IMR-90 (cell line): ENCODE measurements around the gene RNF19B. TPM values are rescaled to one million over a fixed set of nuclear protein-coding genes. Genes with fewer than 3 reads are reported as not detected.

Experiments used
- ATAC-seq: fragments of 200-7000 bp; cut with Tn5 transposase; 2 replicates; pipeline ENCODE4 v1.9.1; 2020; ENCODE audit warnings: low read depth, mild to moderate bottlenecking, moderate library complexity
- BruUV-seq: library from RNA; stranded (reverse); fragments of 400-500 nt; replicated peaks from 2 replicates; lab custom pipeline; 2021; lab: Mats Ljungman, UMichigan
- CTCF ChIA-PET: fragments of 300-600 bp; formaldehyde crosslinking; extraction: SDS; loops from one replicate; lab custom pipeline; 2021; ENCODE audit warnings: antibody characterized with exemption; lab: Yijun Ruan, JAX
- POLR2A ChIA-PET: fragments of 300-600 bp; sonication (Branson Sonifier 250); formaldehyde crosslinking; loops from one replicate; lab custom pipeline; 2022; ENCODE audit warnings: antibody characterized with exemption; ENCODE audit not compliant: unreplicated experiment; lab: Charles Lee
- DNase-seq: peaks from one replicate; pipeline ENCODE4 v3.0.0; 2013
- H2AFZ ChIP-seq: replicated peaks from 2 replicates; pipeline ENCODE3; 2013; ENCODE audit warnings: low read length, mild to moderate bottlenecking; ENCODE audit not compliant: poor library complexity
- H2AK5ac ChIP-seq: 2 replicates; pipeline ENCODE4 v1.6.1; 2013; ENCODE audit warnings: low read depth, low read length, inconsistent platforms
- H2AK9ac ChIP-seq: replicated peaks from 2 replicates; pipeline ENCODE3; 2013; ENCODE audit warnings: mild to moderate bottlenecking, low read depth, low read length, moderate library complexity; ENCODE audit not compliant: poor library complexity
- H2BK120ac ChIP-seq: 2 replicates; pipeline ENCODE4 v1.6.1; 2013; ENCODE audit warnings: low read depth, low read length, inconsistent platforms
- H2BK15ac ChIP-seq: 3 replicates; pipeline ENCODE4 v1.6.1; 2013; ENCODE audit warnings: low read depth, low read length, inconsistent platforms
- H2BK20ac ChIP-seq: 2 replicates; pipeline ENCODE4 v1.6.1; 2013; ENCODE audit warnings: low read depth, mild to moderate bottlenecking, inconsistent platforms, low read length, moderate library complexity
- H2BK5ac ChIP-seq: 2 replicates; pipeline ENCODE4 v1.6.1; 2013; ENCODE audit warnings: mild to moderate bottlenecking, low read depth, low read length, inconsistent platforms; ENCODE audit not compliant: poor library complexity, severe bottlenecking
- H3K14ac ChIP-seq: replicated peaks from 2 replicates; pipeline ENCODE4 v1.6.1; 2013; ENCODE audit warnings: low read depth, low read length, inconsistent platforms
- H3K18ac ChIP-seq: 2 replicates; pipeline ENCODE4 v1.6.1; 2013; ENCODE audit warnings: low read depth, low read length, control low read depth
- H3K23ac ChIP-seq: 2 replicates; pipeline ENCODE4 v1.6.1; 2013; ENCODE audit warnings: low read depth, low read length, inconsistent platforms
- H3K27ac ChIP-seq: 2 replicates; pipeline ENCODE4 v1.5.1; 2013; ENCODE audit warnings: mild to moderate bottlenecking, control low read depth, low read length; ENCODE audit not compliant: insufficient read depth
- H3K27me3 ChIP-seq: 2 replicates; pipeline ENCODE4 v1.6.1; 2013; ENCODE audit warnings: low read length; ENCODE audit not compliant: control insufficient read depth, insufficient read depth
- H3K36me3 ChIP-seq: 2 replicates; pipeline ENCODE4 v1.6.1; 2013; ENCODE audit warnings: low read length, mixed read lengths; ENCODE audit not compliant: control insufficient read depth, insufficient read depth
- H3K4ac ChIP-seq: 2 replicates; pipeline ENCODE4 v1.6.1; 2013; ENCODE audit warnings: low read depth, low read length, inconsistent platforms
- H3K4me1 ChIP-seq: 2 replicates; pipeline ENCODE4 v1.6.1; 2013; ENCODE audit warnings: low read length, mixed read lengths; ENCODE audit not compliant: control insufficient read depth, insufficient read depth
- H3K4me2 ChIP-seq: 2 replicates; pipeline ENCODE4 v1.6.1; 2013; ENCODE audit warnings: low read depth, mild to moderate bottlenecking, control low read depth, low read length, moderate library complexity
- H3K4me3 ChIP-seq: 2 replicates; pipeline ENCODE4 v1.5.1; 2013; ENCODE audit warnings: low read depth, mild to moderate bottlenecking, control low read depth, low read length, moderate library complexity; ENCODE audit not compliant: insufficient read depth
- H3K56ac ChIP-seq: 2 replicates; pipeline ENCODE4 v1.6.1; 2013; ENCODE audit warnings: low read length, inconsistent platforms; ENCODE audit not compliant: insufficient read depth; ENCODE audit errors: extremely low read depth
- H3K79me1 ChIP-seq, 2 experiments: 2 replicates each; pipeline ENCODE4 v1.6.1; 2013; ENCODE audit warnings: low read length in 2 of 2, inconsistent platforms in 1 of 2, low read depth in 1 of 2
- H3K9ac ChIP-seq: 2 replicates; pipeline ENCODE4 v1.6.1; 2013; ENCODE audit warnings: low read depth, low read length, control low read depth
- H3K9me1 ChIP-seq: 2 replicates; pipeline ENCODE4 v1.6.1; 2013; ENCODE audit warnings: low read length, inconsistent platforms; ENCODE audit not compliant: insufficient read depth
- H3K9me3 ChIP-seq: 2 replicates; pipeline ENCODE4 v1.6.1; 2013; ENCODE audit warnings: low read length; ENCODE audit not compliant: control insufficient read depth, insufficient read depth
- H4K20me1 ChIP-seq: 2 replicates; pipeline ENCODE4 v1.6.1; 2013; ENCODE audit warnings: low read length, inconsistent platforms; ENCODE audit not compliant: insufficient read depth
- H4K5ac ChIP-seq: 2 replicates; pipeline ENCODE4 v1.6.1; 2013; ENCODE audit warnings: mild to moderate bottlenecking, low read depth, low read length, control low read depth
- H4K8ac ChIP-seq, 2 experiments: 2 replicates each; pipeline ENCODE4 v1.6.1; 2013; ENCODE audit warnings: low read depth in 2 of 2, low read length in 2 of 2, control low read depth in 1 of 2, inconsistent platforms in 1 of 2
- H4K91ac ChIP-seq: 2 replicates; pipeline ENCODE4 v1.6.1; 2013; ENCODE audit warnings: low read depth, low read length, inconsistent platforms; ENCODE audit not compliant: insufficient read depth
- CEBPB ChIP-seq: IDR thresholded peaks from 2 replicates; pipeline ENCODE4 v1.6.1; 2012; ENCODE audit warnings: low read depth, low read length, improper control_type of control experiment
- CHD1 ChIP-seq: IDR thresholded peaks from 2 replicates; pipeline ENCODE4 v1.6.1; 2012; ENCODE audit warnings: low read depth, low read length, improper control_type of control experiment
- FOS ChIP-seq: fragments of 150-350 bp; IDR thresholded peaks from 2 replicates; pipeline ENCODE4 v1.6.1; 2016; ENCODE audit warnings: low read depth, low read length
- MXI1 ChIP-seq: IDR thresholded peaks from 2 replicates; pipeline ENCODE4 v1.6.1; 2012; ENCODE audit warnings: low read depth, mild to moderate bottlenecking, low read length, moderate library complexity, borderline replicate concordance
- RAD21 ChIP-seq: IDR thresholded peaks from 2 replicates; pipeline ENCODE4 v1.6.1; 2012; ENCODE audit warnings: low read length, improper control_type of control experiment
- SMC3 ChIP-seq: fragments of 150-350 bp; IDR thresholded peaks from 2 replicates; pipeline ENCODE4 v1.6.1; 2016; ENCODE audit warnings: low read depth, mild to moderate bottlenecking, antibody characterized with exemption, low read length, moderate library complexity
- WGBS, 2 experiments: methylation state at CpG; one replicate each; pipeline versions ENCODE4 v1.1.5 to v1.1.7; 2013; ENCODE audit warnings: missing lambda C conversion rate in 2 of 2; ENCODE audit not compliant: insufficient read length in 1 of 2; ENCODE audit errors: extremely low coverage in 2 of 2; 5-methylcytosine and 5-hydroxymethylcytosine counted together
- dilution Hi-C: fragments of 300-500 bp; cut with HindIII; formaldehyde crosslinking; loops from one replicate; pipeline ENCODE4 v1.14.3; 2018; ENCODE audit warnings: low sequenced_read_pairs; ENCODE audit not compliant: unreplicated experiment
- in situ Hi-C: fragments of 300-500 bp; cut with MboI; formaldehyde crosslinking; loops from 3 replicates; pipeline ENCODE4 v1.14.3; 2019; ENCODE audit warnings: low sequenced_read_pairs, inconsistent platforms, mixed read lengths
- intact Hi-C: fragments of 100-400 bp; cut with micrococcal nuclease; formaldehyde crosslinking; loops from 2 replicates; pipeline ENCODE4 v1.10.0; 2022
- polyA plus RNA-seq, 3 experiments: library from polyadenylated mRNA; depleted of rRNA; stranded (reverse); fragments of >200 nt; gene quantifications; 2 replicates each; pipeline ENCODE4 v1.2.3, GENCODE V29; 2012; ENCODE audit warnings: low replicate concordance in 1 of 3
- total RNA-seq: library from RNA; depleted of rRNA; stranded (reverse); fragments of >200 nt; gene quantifications from 2 replicates; pipeline ENCODE4 v1.2.3, GENCODE V29; 2012
- TF ChIP-seq, protein P1 (sequence below): fragments of 150-350 bp; IDR thresholded peaks from 2 replicates; pipeline ENCODE4 v1.6.1; 2017; ENCODE audit warnings: mild to moderate bottlenecking, antibody characterized with exemption, low read length, low read depth
- TF ChIP-seq, protein P2 (sequence below): fragments of 150-350 bp; IDR thresholded peaks from 2 replicates; pipeline ENCODE4 v1.6.1; 2016; ENCODE audit warnings: low read depth, mild to moderate bottlenecking, low read length, moderate library complexity, borderline replicate concordance

Gene RNF19B
- total and polyA plus RNA-seq, 2 of the 4 experiments (the other 2 are of a cell fraction): 10.0 to 11.6 TPM

DNA sequence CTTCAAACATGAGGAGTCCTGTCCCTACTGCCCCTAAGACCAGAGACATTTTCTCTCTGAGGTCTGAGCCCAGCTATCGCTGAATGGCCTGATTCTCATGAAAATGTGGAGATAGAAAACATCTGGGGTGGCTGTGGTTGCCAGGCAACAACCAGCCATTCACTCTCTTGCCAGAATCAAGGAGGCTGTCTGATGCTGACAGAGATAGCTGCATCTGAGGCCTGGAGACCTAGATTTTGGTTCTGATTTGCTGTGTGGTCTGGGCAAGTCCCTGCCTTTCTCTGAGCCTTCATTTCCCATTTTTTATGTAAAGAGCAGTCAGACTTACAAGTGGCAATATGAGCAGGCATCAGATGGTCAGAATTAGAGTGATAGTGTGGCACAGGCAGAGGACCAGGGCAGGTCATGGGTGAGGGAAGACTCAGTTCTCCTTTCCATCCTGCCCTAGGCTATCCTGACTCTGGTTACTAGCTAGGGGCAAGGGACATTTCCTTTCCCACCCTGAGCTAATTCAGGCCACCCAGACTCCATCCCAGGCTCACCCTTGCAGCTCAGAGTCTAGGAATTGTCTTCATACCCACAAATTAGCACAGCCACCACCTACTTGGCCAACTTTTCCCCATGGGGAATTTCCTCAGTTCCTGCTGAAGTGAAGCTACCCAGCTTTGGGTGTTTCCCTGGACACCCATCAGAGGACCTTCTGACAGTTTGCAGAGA, 20.0 kb upstream of the RNF19B start:
- Histone ChIP-seq H2AFZ (peak overlapping the region; percentile 21), H4K5ac (no peak overlapping the region), H3K36me3 (no peaks in the 10 kb centered on the region), H2BK20ac (peak overlapping the region; percentile 20; the same call in 1 of the 2 replicates), H4K8ac (peak overlapping the region in 1 of 2 experiments; percentile 3; a peak in 1 of 4 replicates), H3K4me2 (no peak overlapping the region; the same call in 1 of the 2 replicates), H3K9me1 (peaks cover 17% of the 10 kb centered on the region), H2BK120ac (no peak overlapping the region), H2AK9ac (peak overlapping the region; percentile 6), H3K4ac (peak overlapping the region; percentile 2; the same call in 1 of the 2 replicates), H3K56ac (no peak overlapping the region), H3K4me1 (peaks cover 26% of the 10 kb centered on the region), H2BK5ac (no peak overlapping the region), H3K27ac (no peak overlapping the region), H2AK5ac (peak overlapping the region; percentile 47), H3K27me3 (no peaks in the 10 kb centered on the region), H4K91ac (no peak overlapping the region), H3K4me3 (no peak overlapping the region), H3K79me1 (no peaks in the 10 kb centered on the region; a peak in 1 of 4 replicates), H3K9ac (no peak overlapping the region), H2BK15ac (peak overlapping the region; percentile 27; the same call in 1 of the 3 replicates), H3K9me3 (no peaks in the 10 kb centered on the region), H3K23ac (no peak overlapping the region), H4K20me1 (peaks cover 4% of the 10 kb centered on the region), H3K14ac (peak overlapping the region; percentile 5; the same call in 1 of the 2 replicates), H3K18ac (no peak overlapping the region)
- TF ChIP-seq CHD1: no peak
- TF ChIP-seq MXI1: no peak
- no peak for TF ChIP-seq CEBPB
- TF ChIP-seq, protein P1, sequence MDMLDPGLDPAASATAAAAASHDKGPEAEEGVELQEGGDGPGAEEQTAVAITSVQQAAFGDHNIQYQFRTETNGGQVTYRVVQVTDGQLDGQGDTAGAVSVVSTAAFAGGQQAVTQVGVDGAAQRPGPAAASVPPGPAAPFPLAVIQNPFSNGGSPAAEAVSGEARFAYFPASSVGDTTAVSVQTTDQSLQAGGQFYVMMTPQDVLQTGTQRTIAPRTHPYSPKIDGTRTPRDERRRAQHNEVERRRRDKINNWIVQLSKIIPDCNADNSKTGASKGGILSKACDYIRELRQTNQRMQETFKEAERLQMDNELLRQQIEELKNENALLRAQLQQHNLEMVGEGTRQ: no peak
- no peak for TF ChIP-seq SMC3
- TF ChIP-seq FOS: no peak
- no peak for TF ChIP-seq RAD21
- TF ChIP-seq, protein P2, sequence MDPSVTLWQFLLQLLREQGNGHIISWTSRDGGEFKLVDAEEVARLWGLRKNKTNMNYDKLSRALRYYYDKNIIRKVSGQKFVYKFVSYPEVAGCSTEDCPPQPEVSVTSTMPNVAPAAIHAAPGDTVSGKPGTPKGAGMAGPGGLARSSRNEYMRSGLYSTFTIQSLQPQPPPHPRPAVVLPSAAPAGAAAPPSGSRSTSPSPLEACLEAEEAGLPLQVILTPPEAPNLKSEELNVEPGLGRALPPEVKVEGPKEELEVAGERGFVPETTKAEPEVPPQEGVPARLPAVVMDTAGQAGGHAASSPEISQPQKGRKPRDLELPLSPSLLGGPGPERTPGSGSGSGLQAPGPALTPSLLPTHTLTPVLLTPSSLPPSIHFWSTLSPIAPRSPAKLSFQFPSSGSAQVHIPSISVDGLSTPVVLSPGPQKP: no peak
- ChIA-PET CTCF (interaction anchor here (0.6 to 1.0 kb wide), 2 partner anchors 51 to 1899 kb away, joined by 4 read pairs; no protein-coding TSS in a partner anchor), POLR2A (no interaction called here)
- peak; percentile 10 for ATAC-seq
- intact Hi-C loops (no loop called here), dilution Hi-C loops (no loop called here), in situ Hi-C loops (no loop called here)
- no CpG with 5 or more reads among the region's 1 CpG for WGBS, 2 experiments
- DNase-seq: peak; percentile 74
- no TSS peak for BruUV-seq
